Smooth muscle cell (in vitro differentiated cells): ENCODE measurements around the gene KCNJ9. TPM values are rescaled to one million over a fixed set of nuclear protein-coding genes. Genes with fewer than 3 reads are reported as not detected.

Experiments used
- DNase-seq: peaks from one replicate; lab custom pipeline; 2025; ENCODE audit not compliant: unreplicated experiment; lab: John Stamatoyannopoulos, UW
- H2AFZ ChIP-seq: fragments of 200-600 bp; sonication (generic); 2 replicates; pipeline ENCODE4 v1.6.0; 2016; ENCODE audit warnings: antibody characterized with exemption, low read depth, mild to moderate bottlenecking
- H3F3A ChIP-seq: fragments of 200-600 bp; sonication (generic); 2 replicates; pipeline ENCODE4 v1.6.0; 2017; ENCODE audit warnings: antibody characterized with exemption, low read depth
- H3K27ac ChIP-seq: fragments of 200-600 bp; sonication (generic); 2 replicates; pipeline ENCODE4 v1.5.1; 2016; ENCODE audit warnings: low read depth, mild to moderate bottlenecking
- H3K27me3 ChIP-seq: fragments of 200-600 bp; sonication (generic); 2 replicates; pipeline ENCODE4 v1.6.1; 2016; ENCODE audit warnings: low read depth, mild to moderate bottlenecking
- H3K36me3 ChIP-seq: fragments of 200-600 bp; sonication (generic); 2 replicates; pipeline ENCODE4 v1.5.1; 2016; ENCODE audit warnings: low read depth
- H3K4me1 ChIP-seq: fragments of 200-600 bp; sonication (generic); 2 replicates; pipeline ENCODE4 v1.5.1; 2016; ENCODE audit warnings: low read depth
- H3K4me2 ChIP-seq: fragments of 200-600 bp; sonication (generic); 2 replicates; pipeline ENCODE4 v1.6.0; 2016; ENCODE audit warnings: mild to moderate bottlenecking
- H3K4me3 ChIP-seq: fragments of 200-600 bp; sonication (generic); 2 replicates; pipeline ENCODE4 v1.5.1; 2016; ENCODE audit warnings: mild to moderate bottlenecking
- H3K79me2 ChIP-seq: fragments of 200-600 bp; sonication (generic); 2 replicates; pipeline ENCODE4 v1.6.0; 2016; ENCODE audit warnings: low read depth, mild to moderate bottlenecking
- H3K9ac ChIP-seq: fragments of 200-600 bp; sonication (generic); 2 replicates; pipeline ENCODE4 v1.6.0; 2016; ENCODE audit warnings: low read depth
- H3K9me3 ChIP-seq: fragments of 200-600 bp; sonication (generic); replicated peaks from 2 replicates; pipeline ENCODE4 v1.5.1; 2016; ENCODE audit warnings: low read depth
- H4K20me1 ChIP-seq: fragments of 200-600 bp; sonication (generic); 2 replicates; pipeline ENCODE4 v1.6.0; 2016; ENCODE audit warnings: low read depth
- CTCF ChIP-seq: fragments of 200-600 bp; sonication (generic); IDR thresholded peaks from 2 replicates; pipeline ENCODE4 v1.5.1; 2017; ENCODE audit warnings: borderline replicate concordance, mild to moderate bottlenecking, antibody characterized with exemption; ENCODE audit not compliant: insufficient read depth, poor library complexity, severe bottlenecking
- WGBS: methylation state at CpG from one replicate; pipeline ENCODE4 v1.1.7; 2016; ENCODE audit warnings: low lambda C conversion rate; 5-methylcytosine and 5-hydroxymethylcytosine counted together
- polyA plus RNA-seq: library from polyadenylated mRNA; unstranded; fragments of >200 nt; fragmentation: Nextera tagmentation; extraction: Ambion mirVana; gene quantifications from 2 replicates; pipeline ENCODE4 v1.2.1, GENCODE V29; 2016
- total RNA-seq: library from RNA; depleted of rRNA; stranded (reverse); fragments of >200 nt; gene quantifications from 2 replicates; pipeline ENCODE4 v1.2.3, GENCODE V29; 2014

KCNJ9 gene
- total and polyA plus RNA-seq, 2 experiments from 2014 or later, result not detected

GRCh38 chr1:160127381-160127780 lies 46.0 kb downstream of the KCNJ9 start:
- no peak overlapping the region for H3K4me3 ChIP-seq
- H3K27me3 ChIP-seq, result no peaks in the 10 kb centered on the region
- no peaks in the 10 kb centered on the region for H3F3A ChIP-seq
- H3K4me2 ChIP-seq, result no peak overlapping the region
- no peak overlapping the region for H3K9ac ChIP-seq
- no peaks in the 10 kb centered on the region for H4K20me1 ChIP-seq
- no peak for DNase-seq
- TF ChIP-seq CTCF, result no peak
- no peaks in the 10 kb centered on the region for H3K4me1 ChIP-seq
- H3K9me3 ChIP-seq, result no peaks in the 10 kb centered on the region
- WGBS, result 97% methylated on average over 9 of the region's 9 CpGs
- no peaks in the 10 kb centered on the region for H3K36me3 ChIP-seq
- H3K27ac ChIP-seq, result no peak overlapping the region
- no peak overlapping the region for H2AFZ ChIP-seq
- no peaks in the 10 kb centered on the region for H3K79me2 ChIP-seq

- H3K4me2 ChIP-seq, result peak overlapping the region; percentile 41
- WGBS, result 37% methylated on average over 7 of the region's 7 CpGs
- H3K9ac ChIP-seq, result no peak overlapping the region
- H3K27me3 ChIP-seq, result no peaks in the 10 kb centered on the region
- H3K4me3 ChIP-seq, result no peak overlapping the region
- peak overlapping the region; percentile 46 for H3K27ac ChIP-seq
- no peaks in the 10 kb centered on the region for H3K36me3 ChIP-seq
- H3K4me1 ChIP-seq, result no peaks in the 10 kb centered on the region
- no peak for TF ChIP-seq CTCF
- no peaks in the 10 kb centered on the region for H4K20me1 ChIP-seq
- no peak for DNase-seq
- no peaks in the 10 kb centered on the region for H3K79me2 ChIP-seq
- H2AFZ ChIP-seq, result peak overlapping the region; percentile 42
- H3K9me3 ChIP-seq, result no peaks in the 10 kb centered on the region
- no peaks in the 10 kb centered on the region for H3F3A ChIP-seq
Measured at GRCh38 chr1:160127865-160128523, 46.7 kb downstream of the KCNJ9 start.

- H3K9ac ChIP-seq, result no peak overlapping the region
- no peaks in the 10 kb centered on the region for H4K20me1 ChIP-seq
- 90% methylated on average over 18 of the region's 18 CpGs for WGBS
- H3K27me3 ChIP-seq, result no peaks in the 10 kb centered on the region
- no peak overlapping the region for H3K27ac ChIP-seq
- no peaks in the 10 kb centered on the region for H3F3A ChIP-seq
- no peak overlapping the region for H2AFZ ChIP-seq
- no peak for DNase-seq
- H3K79me2 ChIP-seq, result no peaks in the 10 kb centered on the region
- H3K36me3 ChIP-seq, result no peaks in the 10 kb centered on the region
- no peaks in the 10 kb centered on the region for H3K4me1 ChIP-seq
- H3K4me2 ChIP-seq, result no peak overlapping the region
- no peak overlapping the region for H3K4me3 ChIP-seq
- H3K9me3 ChIP-seq, result no peaks in the 10 kb centered on the region
- TF ChIP-seq CTCF, result no peak
Measured at GRCh38 chr1:160128636-160129035, 47.3 kb downstream of the KCNJ9 start.

GRCh38 chr1:160129046-160129445 lies 47.7 kb downstream of the KCNJ9 start:
- Histone ChIP-seq H3K9me3 (no peaks in the 10 kb centered on the region), H3K36me3 (no peaks in the 10 kb centered on the region), H3K4me2 (no peak overlapping the region), H3F3A (no peaks in the 10 kb centered on the region), H3K4me1 (no peaks in the 10 kb centered on the region), H3K4me3 (no peak overlapping the region), H2AFZ (no peak overlapping the region), H3K79me2 (no peaks in the 10 kb centered on the region), H3K9ac (no peak overlapping the region), H3K27me3 (no peaks in the 10 kb centered on the region), H4K20me1 (no peaks in the 10 kb centered on the region), H3K27ac (no peak overlapping the region)
- WGBS, result 80% methylated on average over 5 of the region's 5 CpGs
- no peak for TF ChIP-seq CTCF
- no peak for DNase-seq
